ENCODE data around the gene CORO1A. TPM values are rescaled to one million over a fixed set of nuclear protein-coding genes. Genes with fewer than 3 reads are reported as not detected.
"Not testable (repeated sequence)": the region's sequence is repeated elsewhere in the genome, so short reads cannot be mapped to it uniquely, and the experiment has no call there.

Gene CORO1A
- total and polyA plus RNA-seq, 2 experiments from 2014 or later = 10.2 to 23.5 TPM

DNA sequence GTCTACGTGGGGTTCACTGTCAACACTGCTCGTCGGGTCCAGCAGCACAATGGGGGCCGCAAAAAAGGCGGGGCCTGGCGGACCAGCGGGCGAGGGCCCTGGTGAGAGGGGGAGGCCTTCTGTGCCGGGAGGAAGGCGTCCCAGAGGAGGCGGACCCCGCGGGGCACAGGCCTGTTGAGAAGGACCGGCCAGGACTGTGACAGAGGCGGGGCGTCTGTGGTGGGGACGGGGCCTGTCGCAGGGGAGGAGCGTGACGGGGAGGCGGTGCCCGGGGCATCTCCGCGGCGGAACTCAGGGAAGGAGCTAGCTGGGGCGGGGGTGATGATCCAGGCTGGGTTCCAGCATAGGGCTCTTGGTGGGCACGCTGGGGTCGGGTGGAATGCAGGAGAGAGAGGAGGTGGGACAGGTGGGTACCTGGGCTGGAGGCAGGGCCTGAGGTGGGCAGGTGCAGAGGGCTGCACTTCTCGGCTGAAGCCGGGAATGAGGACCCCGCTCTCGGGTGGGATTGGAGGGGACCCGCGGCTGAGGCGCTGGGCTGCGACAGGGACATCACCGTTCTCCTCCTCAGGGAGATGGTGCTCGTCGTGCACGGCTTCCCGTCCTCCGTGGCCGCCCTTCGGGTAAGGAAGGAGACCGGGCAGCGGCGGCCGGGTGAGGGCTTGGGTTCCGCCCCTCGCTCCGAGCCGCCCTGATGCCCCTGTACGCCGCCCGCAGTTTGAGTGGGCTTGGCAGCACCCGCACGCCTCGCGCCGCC, 10.9 kb downstream of the CORO1A start:
- H3K4me1 ChIP-seq (ENCODE audit: insufficient read depth); H3K27me3 Mint-ChIP-seq (ENCODE audit: insufficient read depth, low read depth, poor library complexity); H3K4me3 Mint-ChIP-seq; H3K27me3 ChIP-seq (ENCODE audit: insufficient read depth); H3K4me1 Mint-ChIP-seq; H4K20me1 ChIP-seq (replicated peaks; ENCODE audit: insufficient read depth); H3F3A ChIP-seq (replicated peaks; ENCODE audit: low read depth); H3K27ac Mint-ChIP-seq; H3K36me3 ChIP-seq (ENCODE audit: insufficient read depth); H3K9me2 ChIP-seq (ENCODE audit: insufficient read depth); H3K9me3 Mint-ChIP-seq; DNase-seq (ENCODE audit: low spot score); H3K27ac ChIP-seq (ENCODE audit: low read depth); H3K36me3 Mint-ChIP-seq (ENCODE audit: low read depth); H2AFZ ChIP-seq; H3K79me2 ChIP-seq (replicated peaks; ENCODE audit: insufficient read depth): not testable (repeated sequence)
- Histone ChIP-seq H3K4me3 (peak overlapping the region; percentile 54; the same call in 1 of the 2 replicates), H3K4me2 (peak overlapping the region; percentile 69; the same call in 1 of the 2 replicates)
- peak; percentile 74 for ATAC-seq

DNA sequence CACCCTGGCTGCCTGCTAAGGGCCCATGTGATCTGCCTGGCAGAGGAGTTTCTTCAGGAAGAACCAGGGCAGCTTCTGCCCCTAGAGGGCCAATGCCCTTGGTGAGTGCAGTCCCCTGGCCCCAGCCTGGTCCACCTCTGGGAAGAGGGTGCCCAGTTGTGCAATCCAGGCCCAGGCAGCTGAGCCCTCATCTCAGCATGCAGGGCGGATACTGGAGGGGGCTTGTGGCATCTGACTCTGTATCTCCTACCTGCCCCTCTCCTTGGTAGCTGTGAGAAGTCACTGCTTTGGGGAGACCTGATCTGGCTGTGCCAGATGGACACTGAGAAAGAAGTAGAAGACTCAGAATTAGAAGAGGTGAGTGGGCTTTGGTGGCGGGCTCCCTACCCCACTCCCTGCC, 13.6 kb downstream of the CORO1A start:
- H2AFZ ChIP-seq; DNase-seq (ENCODE audit: low spot score); H3K4me1 Mint-ChIP-seq; H3K36me3 ChIP-seq (ENCODE audit: insufficient read depth); H3K4me1 ChIP-seq (ENCODE audit: insufficient read depth); H3K36me3 Mint-ChIP-seq (ENCODE audit: low read depth); H3K27me3 Mint-ChIP-seq (ENCODE audit: insufficient read depth, low read depth, poor library complexity); H3K27me3 ChIP-seq (ENCODE audit: insufficient read depth); H3K79me2 ChIP-seq (replicated peaks; ENCODE audit: insufficient read depth); H3K4me3 ChIP-seq; H3K4me2 ChIP-seq; H3K9me3 Mint-ChIP-seq; H3K27ac Mint-ChIP-seq; H3K27ac ChIP-seq (ENCODE audit: low read depth); ATAC-seq; H3F3A ChIP-seq (replicated peaks; ENCODE audit: low read depth); H3K4me3 Mint-ChIP-seq; H3K9me2 ChIP-seq (ENCODE audit: insufficient read depth); H4K20me1 ChIP-seq (replicated peaks; ENCODE audit: insufficient read depth): not testable (repeated sequence)

DNA sequence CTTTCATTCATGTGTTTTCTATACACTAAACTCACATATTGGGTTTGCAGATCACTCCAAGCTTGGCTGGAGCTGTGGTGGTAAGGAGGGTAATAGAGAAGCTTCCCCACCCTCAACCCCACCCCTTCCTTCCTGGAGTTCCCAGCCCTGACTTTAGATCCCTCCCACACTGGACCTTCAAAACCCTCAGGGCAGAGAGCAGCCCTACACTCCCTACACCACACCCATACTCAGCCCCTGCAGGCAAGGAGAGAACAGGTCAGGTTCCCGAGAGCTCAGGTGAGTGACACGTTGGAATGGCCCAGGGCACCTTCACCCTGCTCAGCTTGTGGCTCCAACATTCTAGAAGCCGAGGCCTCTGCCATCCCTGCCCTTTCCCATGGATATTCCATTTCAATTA, 15.6 kb downstream of the CORO1A start, which contains the start of gene SULT1A3:
SULT1A3 (plus strand) TSS at position 207 of the 400 bp plus-strand sequence. CDS start 1,474 bp downstream, outside the sequence.
- H4K20me1 ChIP-seq (replicated peaks; ENCODE audit: insufficient read depth); H3K27me3 Mint-ChIP-seq (ENCODE audit: insufficient read depth, low read depth, poor library complexity); H3K4me1 ChIP-seq (ENCODE audit: insufficient read depth); H3K4me2 ChIP-seq; H3K79me2 ChIP-seq (replicated peaks; ENCODE audit: insufficient read depth); H3K36me3 ChIP-seq (ENCODE audit: insufficient read depth); H2AFZ ChIP-seq; H3K4me3 Mint-ChIP-seq; H3K9me3 Mint-ChIP-seq; H3K4me1 Mint-ChIP-seq; H3K36me3 Mint-ChIP-seq (ENCODE audit: low read depth); H3K9me2 ChIP-seq (ENCODE audit: insufficient read depth); H3K27ac ChIP-seq (ENCODE audit: low read depth); H3K4me3 ChIP-seq; H3K27ac Mint-ChIP-seq; H3K27me3 ChIP-seq (ENCODE audit: insufficient read depth); DNase-seq (ENCODE audit: low spot score); H3F3A ChIP-seq (replicated peaks; ENCODE audit: low read depth): not testable (repeated sequence)
- peak; percentile 47 for ATAC-seq

DNA sequence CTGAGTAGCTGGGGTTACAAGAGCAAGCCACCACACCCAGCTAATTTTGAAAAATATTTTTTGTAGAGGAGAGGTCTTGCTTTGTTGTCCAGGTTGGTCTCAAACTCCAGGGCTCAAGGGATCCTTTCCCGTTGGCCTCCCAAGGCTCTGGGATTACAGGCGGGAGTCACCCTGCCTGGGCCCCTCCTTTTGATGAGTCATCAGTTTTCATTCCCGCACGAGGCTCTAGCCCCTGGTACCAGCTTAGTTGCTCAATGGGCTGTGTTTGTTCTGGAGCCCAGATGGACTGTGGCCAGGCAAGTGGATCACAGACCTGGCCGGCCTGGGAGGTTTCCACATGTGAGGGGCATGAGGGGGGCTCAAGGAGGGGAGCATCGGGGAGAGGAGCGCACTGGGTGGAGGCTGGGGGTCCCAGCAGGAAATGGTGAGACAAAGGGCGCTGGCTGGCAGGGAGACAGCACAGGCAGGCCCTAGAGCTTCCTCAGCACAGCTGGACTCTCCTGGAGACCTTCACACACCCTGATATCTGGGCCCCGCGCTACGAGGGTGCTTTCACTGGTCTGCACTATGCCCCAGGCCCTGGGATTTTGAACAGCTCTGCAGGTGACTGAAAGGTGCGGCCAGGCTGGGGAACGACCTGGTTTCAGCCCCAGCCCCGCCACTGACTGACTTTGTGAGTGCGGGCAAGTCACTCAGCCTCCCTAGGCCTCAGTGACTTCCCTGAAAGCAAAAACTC, 16.4 kb downstream of the CORO1A start:
- not testable (repeated sequence) for H3K9me2 ChIP-seq (ENCODE audit: insufficient read depth); H3K27me3 ChIP-seq (ENCODE audit: insufficient read depth); H3K36me3 ChIP-seq (ENCODE audit: insufficient read depth); H3K79me2 ChIP-seq (replicated peaks; ENCODE audit: insufficient read depth); H2AFZ ChIP-seq; H3K4me3 ChIP-seq; H3K4me1 Mint-ChIP-seq; H4K20me1 ChIP-seq (replicated peaks; ENCODE audit: insufficient read depth); H3K27ac Mint-ChIP-seq; H3K4me2 ChIP-seq; H3F3A ChIP-seq (replicated peaks; ENCODE audit: low read depth); H3K4me1 ChIP-seq (ENCODE audit: insufficient read depth); H3K27me3 Mint-ChIP-seq (ENCODE audit: insufficient read depth, low read depth, poor library complexity); H3K9me3 Mint-ChIP-seq; H3K27ac ChIP-seq (ENCODE audit: low read depth); DNase-seq (ENCODE audit: low spot score); H3K36me3 Mint-ChIP-seq (ENCODE audit: low read depth); H3K4me3 Mint-ChIP-seq
- ATAC-seq = peak; percentile 45

DNA sequence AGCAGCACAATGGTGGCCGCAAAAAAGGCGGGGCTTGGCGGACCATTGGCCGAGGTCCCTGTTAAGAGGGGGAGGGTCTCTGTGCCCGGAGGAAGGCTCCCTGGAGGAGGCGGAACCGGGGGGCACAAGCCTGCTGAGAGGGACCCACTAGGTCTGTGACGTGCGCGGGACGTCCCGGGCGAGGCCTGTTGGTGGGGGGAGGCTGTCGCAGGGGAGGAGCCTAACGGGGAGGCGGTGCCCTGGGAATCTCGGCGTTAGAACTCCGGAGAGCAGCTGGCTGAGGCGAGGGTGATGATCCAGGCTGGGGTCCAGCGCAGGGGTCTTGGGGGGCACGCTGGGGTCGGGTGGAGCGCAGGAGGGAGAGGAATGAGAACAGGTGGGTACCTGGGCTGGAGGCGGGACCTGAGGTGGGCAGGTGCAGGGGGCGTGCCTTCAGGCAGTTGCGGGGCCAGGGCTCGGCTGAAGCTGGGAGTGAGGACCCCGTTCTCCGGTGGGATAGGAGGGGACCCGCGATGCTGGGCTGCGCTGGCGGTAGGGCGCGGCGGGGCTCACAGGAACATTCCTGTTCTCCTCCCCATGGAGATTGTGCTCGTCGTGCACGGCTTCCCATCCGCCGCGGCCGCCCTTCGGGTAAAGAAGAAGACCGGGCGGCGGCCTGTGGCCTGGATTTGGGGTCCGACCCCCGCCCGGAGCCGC, 22.3 kb downstream of the CORO1A start:
- H3K27ac Mint-ChIP-seq; H2AFZ ChIP-seq; DNase-seq (ENCODE audit: low spot score); H3K4me3 Mint-ChIP-seq; H3K27me3 ChIP-seq (ENCODE audit: insufficient read depth); H4K20me1 ChIP-seq (replicated peaks; ENCODE audit: insufficient read depth); H3K27ac ChIP-seq (ENCODE audit: low read depth); H3K4me1 ChIP-seq (ENCODE audit: insufficient read depth); H3K9me2 ChIP-seq (ENCODE audit: insufficient read depth); H3K27me3 Mint-ChIP-seq (ENCODE audit: insufficient read depth, low read depth, poor library complexity); H3F3A ChIP-seq (replicated peaks; ENCODE audit: low read depth); H3K4me1 Mint-ChIP-seq; H3K36me3 ChIP-seq (ENCODE audit: insufficient read depth); H3K9me3 Mint-ChIP-seq; H3K36me3 Mint-ChIP-seq (ENCODE audit: low read depth); H3K79me2 ChIP-seq (replicated peaks; ENCODE audit: insufficient read depth): not testable (repeated sequence)
- H3K4me3 ChIP-seq = peak overlapping the region; percentile 54; the same call in 1 of the 2 replicates
- ATAC-seq = peak; percentile 61
- peak overlapping the region; percentile 73; the same call in 1 of the 2 replicates for H3K4me2 ChIP-seq

GRCh38 chr16:30206252-30206651, 22.9 kb downstream of the CORO1A start:
- not testable (repeated sequence) for H3K4me1 Mint-ChIP-seq; H3K4me3 Mint-ChIP-seq; H4K20me1 ChIP-seq (replicated peaks; ENCODE audit: insufficient read depth); H3K27ac ChIP-seq (ENCODE audit: low read depth); H3K9me3 Mint-ChIP-seq; DNase-seq (ENCODE audit: low spot score); H2AFZ ChIP-seq; H3K36me3 ChIP-seq (ENCODE audit: insufficient read depth); H3K9me2 ChIP-seq (ENCODE audit: insufficient read depth); H3K27me3 ChIP-seq (ENCODE audit: insufficient read depth); H3K4me1 ChIP-seq (ENCODE audit: insufficient read depth); H3K27ac Mint-ChIP-seq; H3K79me2 ChIP-seq (replicated peaks; ENCODE audit: insufficient read depth); H3K36me3 Mint-ChIP-seq (ENCODE audit: low read depth); H3F3A ChIP-seq (replicated peaks; ENCODE audit: low read depth); H3K27me3 Mint-ChIP-seq (ENCODE audit: insufficient read depth, low read depth, poor library complexity)
- H3K4me2 ChIP-seq = peak overlapping the region; percentile 73; the same call in 1 of the 2 replicates
- peak; percentile 30 for ATAC-seq
- peak overlapping the region; percentile 54; the same call in 1 of the 2 replicates for H3K4me3 ChIP-seq

Measured in GM23338 (cell line).